ENCODE data around the gene RASGRP1. TPM values are rescaled to one million over a fixed set of nuclear protein-coding genes. Genes with fewer than 3 reads are reported as not detected.

RASGRP1 gene
- total and polyA plus RNA-seq, 10 of the 15 experiments (the other 5 are each of a cell fraction or from before 2014, with no cell fraction given), result 5.6 to 234 (median 20.9) TPM

DNA sequence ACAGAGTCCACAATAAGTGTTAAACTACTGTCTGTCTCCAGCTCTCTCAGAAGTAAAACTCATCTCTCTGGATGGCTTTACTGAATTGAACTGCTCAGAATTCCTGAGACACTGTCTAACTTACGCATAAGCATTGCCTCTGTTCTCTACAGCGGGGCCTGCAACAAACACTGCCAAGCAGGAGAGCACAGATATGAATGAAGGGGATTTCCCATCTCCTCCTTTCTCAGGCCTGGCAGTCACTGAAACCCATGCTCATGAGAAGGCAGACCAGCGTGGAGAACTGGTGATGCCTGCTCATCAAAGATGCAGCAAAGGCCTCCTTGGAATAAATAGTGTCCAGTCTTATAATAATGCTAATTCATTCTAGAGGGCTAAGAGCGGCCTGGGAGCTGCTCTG lies 10.3 kb downstream of the RASGRP1 start (continued):
- TF ChIP-seq ZZZ3 (IDR thresholded peaks at IDR 0.05; ENCODE audit: control insufficient read depth, insufficient read length, low read depth), result no peak
- no peak for TF ChIP-seq YY1 (IDR thresholded peaks at IDR 0.05; ENCODE audit: low read depth, low read length)
- TF ChIP-seq JUNB (IDR thresholded peaks at IDR 0.05), result peak; percentile 31; the same call in 1 of the 2 replicates
- TF ChIP-seq MXI1 (IDR thresholded peaks at IDR 0.05; ENCODE audit: low read depth, low read length), result no peak
- peak; percentile 52 for TF ChIP-seq BCL3 (IDR thresholded peaks at IDR 0.05; ENCODE audit: borderline replicate concordance, insufficient read depth, low read depth, low read length, poor library complexity, severe bottlenecking)
- TF ChIP-seq, protein P1, sequence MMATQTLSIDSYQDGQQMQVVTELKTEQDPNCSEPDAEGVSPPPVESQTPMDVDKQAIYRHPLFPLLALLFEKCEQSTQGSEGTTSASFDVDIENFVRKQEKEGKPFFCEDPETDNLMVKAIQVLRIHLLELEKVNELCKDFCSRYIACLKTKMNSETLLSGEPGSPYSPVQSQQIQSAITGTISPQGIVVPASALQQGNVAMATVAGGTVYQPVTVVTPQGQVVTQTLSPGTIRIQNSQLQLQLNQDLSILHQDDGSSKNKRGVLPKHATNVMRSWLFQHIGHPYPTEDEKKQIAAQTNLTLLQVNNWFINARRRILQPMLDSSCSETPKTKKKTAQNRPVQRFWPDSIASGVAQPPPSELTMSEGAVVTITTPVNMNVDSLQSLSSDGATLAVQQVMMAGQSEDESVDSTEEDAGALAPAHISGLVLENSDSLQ (IDR thresholded peaks at IDR 0.05), result 0 out of 2 replicates have a peak, but pooled peaks have one; percentile 27

DNA sequence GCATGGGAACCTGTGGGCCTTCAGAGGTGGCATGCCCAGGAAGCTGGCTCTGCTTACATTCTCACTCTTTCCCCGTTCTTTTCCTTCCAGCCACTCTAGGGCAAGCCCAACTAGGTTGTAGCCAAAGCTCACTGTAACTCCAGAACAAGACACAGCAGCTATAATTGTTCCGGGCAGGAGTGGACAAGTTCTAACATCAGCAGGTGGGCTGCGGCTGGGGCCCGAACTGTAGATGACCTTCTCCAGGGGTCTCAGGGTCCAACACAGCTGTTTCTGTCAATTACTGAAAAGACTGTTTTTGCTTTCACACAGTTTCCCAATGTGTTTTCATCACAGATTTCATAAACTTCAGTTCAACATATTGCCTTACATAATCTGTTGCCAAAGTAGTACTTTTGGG lies 11.5 kb downstream of the RASGRP1 start:
- no peaks in the 10 kb centered on the region for H3K27me3 ChIP-seq (replicated peaks in 1 of 2; ENCODE audit: control insufficient read depth in 2 of 2, insufficient read depth in 2 of 2, low read length in 1 of 2)
- H2AFZ ChIP-seq (ENCODE audit: control insufficient read depth, low read depth, low read length), result no peak overlapping the region
- no peak overlapping the region for H3K4me2 ChIP-seq (ENCODE audit: control insufficient read depth, insufficient read depth)
- in situ Hi-C loops (cut with MboI) (no loop called here), intact Hi-C loops (cut with micrococcal nuclease; ENCODE audit: unreplicated experiment) (no loop called here)
- 0 out of 2 replicates have a peak overlapping the region, but pooled peaks have one; percentile 12 for H3K27ac ChIP-seq (ENCODE audit: control insufficient read depth, insufficient read depth)
- H3K4me1 ChIP-seq (ENCODE audit: control insufficient read depth, insufficient read depth, low read length), result peaks cover 36% of the 10 kb centered on the region
- ChIA-PET CTCF (interaction anchor here (0.7 to 5.7 kb wide), 14 partner anchors 10 to 147 kb away, joined by 3 to 36 read pairs (median 8); partner anchors contain the start of gene RASGRP1), POLR2A (interaction anchor here (0.7 to 2.3 kb wide), 10 partner anchors 8 to 138 kb away, joined by 3 to 10 read pairs (median 4); no protein-coding TSS in a partner anchor), RAD21 (ENCODE audit: unreplicated experiment) (interaction anchor here (0.8 to 6.5 kb wide), 14 partner anchors 8 to 147 kb away, joined by 3 to 38 read pairs (median 5); partner anchors contain the start of gene RASGRP1), SMC1A (ENCODE audit: uncharacterized antibody, unreplicated experiment) (interaction anchor here (0.8 to 7.8 kb wide), 25 partner anchors 7 to 147 kb away, joined by 3 to 77 read pairs (median 4); no protein-coding TSS in a partner anchor)
- FAIRE-seq (no peak), ATAC-seq (no peak), DNase-seq (ENCODE audit: low read depth, low spot score) (no peak)
- peaks cover 5 to 12% of the 10 kb centered on the region in 2 experiments for H3K36me3 ChIP-seq (ENCODE audit: control insufficient read depth in 2 of 2, insufficient read depth in 2 of 2, low read length in 1 of 2)
- WGBS (ENCODE audit: insufficient coverage, insufficient replicate concordance, low lambda C conversion rate, missing lambda C conversion rate), result 69% methylated on average over 4 of the region's 4 CpGs
- H3K9ac ChIP-seq (ENCODE audit: control insufficient read depth, insufficient read depth, low read length), result no peak overlapping the region
- peaks cover 29% of the 10 kb centered on the region for H3K79me2 ChIP-seq (ENCODE audit: control insufficient read depth, insufficient read depth, low read length)
- H3K4me3 ChIP-seq, result no peak overlapping the region
- no peaks in the 10 kb centered on the region for H3K9me3 ChIP-seq (replicated peaks; ENCODE audit: control insufficient read depth, insufficient read depth, low read length)
- H4K20me1 ChIP-seq (ENCODE audit: control insufficient read depth, insufficient read depth), result no peaks in the 10 kb centered on the region
- TF ChIP-seq RAD51 (IDR thresholded peaks at IDR 0.05) (no peak), EED (IDR thresholded peaks at IDR 0.05; ENCODE audit: low read depth) (no peak), HCFC1 (IDR thresholded peaks at IDR 0.05; ENCODE audit: low read length) (no peak), EZH2 (IDR thresholded peaks at IDR 0.05; ENCODE audit: borderline replicate concordance, control insufficient read depth, low read depth, low read length) (no peak), EP300 (IDR thresholded peaks at IDR 0.05; ENCODE audit: borderline replicate concordance in 1 of 2, control insufficient read depth in 1 of 2, low read depth in 2 of 2, low read length in 2 of 2) (no peak), RELA (IDR thresholded peaks at IDR 0.05; ENCODE audit: borderline replicate concordance, partially characterized antibody) (no peak)
- BruUV-seq (replicated peaks), result no TSS peak

Data from GM12878 (cell line).